HCT116 (cell line): ENCODE measurements around the gene CYB5RL. TPM values are rescaled to one million over a fixed set of nuclear protein-coding genes. Genes with fewer than 3 reads are reported as not detected.
A peak's percentile ranks its signal among the peaks of the same experiment; 100 is the strongest.

Experiments used
- ATAC-seq: fragments of 200-7000 bp; cut with Tn5 transposase; 2 replicates; pipeline ENCODE4 v1.9.1; 2020; ENCODE audit warnings: mild to moderate bottlenecking, moderate library complexity
- BruUV-seq: library from RNA; stranded (reverse); fragments of 400-500 nt; replicated peaks from 2 replicates; lab custom pipeline; 2021; lab: Mats Ljungman, UMichigan
- CTCF ChIA-PET: fragments of 300-600 bp; sonication (Branson Sonifier 250); formaldehyde crosslinking; loops from one replicate; lab custom pipeline; 2021; ENCODE audit warnings: antibody characterized with exemption; lab: Charles Lee
- POLR2A ChIA-PET: fragments of 300-600, 350-600 bp; sonication (Branson Sonifier 250); formaldehyde crosslinking; loops from one replicate; lab custom pipeline; 2021; ENCODE audit warnings: antibody characterized with exemption; lab: Charles Lee
- RAD21 ChIA-PET, 2 experiments: fragments of 300-600 bp; sonication (Branson Sonifier 250); formaldehyde crosslinking; loops; one replicate each; lab custom pipeline; 2023; ENCODE audit warnings: low total read pairs in 2 of 2; ENCODE audit not compliant: uncharacterized antibody in 2 of 2, unreplicated experiment in 2 of 2, low non-redundant PET in 1 of 2; lab: Charles Lee
- DNase-seq: peaks from one replicate; pipeline ENCODE4 v3.0.0-alpha.2; 2010; ENCODE audit warnings: low read depth, low spot score
- H2AFZ ChIP-seq: fragments of 200-600 bp; shearing (Covaris generic), sonication (generic); 2 replicates; pipeline ENCODE4 v1.6.1; 2017; ENCODE audit warnings: low read depth, mixed run types, mixed read lengths, antibody characterized with exemption, low read length; ENCODE audit not compliant: poor library complexity, severe bottlenecking
- H3K27ac ChIP-seq: 2 replicates; pipeline ENCODE4 v1.5.1; 2012; ENCODE audit warnings: low read depth, low read length
- H3K27me3 ChIP-seq: fragments of 200-600 bp; sonication (generic); 2 replicates; pipeline ENCODE4 v1.6.1; 2016; ENCODE audit warnings: mixed run types, low read length, mixed read lengths; ENCODE audit not compliant: insufficient read depth
- H3K36me3 ChIP-seq, 2 experiments: fragments of 200-500 bp in 1 of 2; fragments of 200-600 bp in 1 of 2; sonication (Bioruptor generic) in 1 of 2; sonication (generic) in 1 of 2; 2 replicates each; pipeline versions ENCODE4 v1.5.1 to v1.6.1; 2014 to 2016; ENCODE audit warnings: low read length in 2 of 2, inconsistent platforms in 1 of 2, mixed read lengths in 1 of 2, mixed run types in 1 of 2; ENCODE audit not compliant: insufficient read depth in 2 of 2, control insufficient read depth in 1 of 2
- H3K4me1 ChIP-seq, 2 experiments: fragments of 200-600 bp in 1 of 2; sonication (generic) in 1 of 2; 2 replicates each; pipeline versions ENCODE4 v1.5.1 to v1.6.1; 2012 to 2017; ENCODE audit warnings: low read length in 2 of 2, inconsistent platforms in 1 of 2, mild to moderate bottlenecking in 1 of 2, mixed read lengths in 1 of 2, mixed run types in 1 of 2, moderate library complexity in 1 of 2; ENCODE audit not compliant: insufficient read depth in 2 of 2, control insufficient read depth in 1 of 2
- H3K4me2 ChIP-seq: fragments of 200-600 bp; sonication (generic); 2 replicates; pipeline ENCODE4 v1.6.1; 2017; ENCODE audit warnings: mixed run types, low read length, mixed read lengths
- H3K4me3 ChIP-seq, 2 experiments: fragments of 200-600 bp in 1 of 2; sonication (generic) in 1 of 2; replicated peaks in 1 of 2; 2 replicates each; pipeline ENCODE4 v1.5.1; 2011 to 2016; ENCODE audit warnings: low read length in 2 of 2, control low read depth in 1 of 2, low read depth in 1 of 2, mild to moderate bottlenecking in 1 of 2, mixed read lengths in 1 of 2, mixed run types in 1 of 2
- H3K79me2 ChIP-seq: fragments of 200-600 bp; sonication (generic); 2 replicates; pipeline ENCODE4 v1.6.1; 2017; ENCODE audit warnings: mild to moderate bottlenecking, mixed run types, low read length, moderate library complexity, mixed read lengths; ENCODE audit not compliant: insufficient read depth
- H3K9ac ChIP-seq: fragments of 200-600 bp; sonication (generic); 2 replicates; pipeline ENCODE4 v1.6.1; 2016; ENCODE audit warnings: low read length, mixed read lengths
- H3K9me2 ChIP-seq: fragments of 200-600 bp; sonication (generic), shearing (Covaris generic); 2 replicates; pipeline ENCODE4 v1.6.1; 2017; ENCODE audit warnings: mixed run types, mild to moderate bottlenecking, moderate library complexity; ENCODE audit not compliant: insufficient read depth
- H3K9me3 ChIP-seq, 2 experiments: fragments of 200-500 bp in 1 of 2; fragments of 200-600 bp in 1 of 2; sonication (Bioruptor generic) in 1 of 2; sonication (generic) in 1 of 2; 2 replicates each; pipeline ENCODE4 v1.6.1; 2014 to 2017; ENCODE audit warnings: low read length in 2 of 2, mixed read lengths in 2 of 2, inconsistent platforms in 1 of 2, low read depth in 1 of 2, mild to moderate bottlenecking in 1 of 2, mixed run types in 1 of 2, moderate library complexity in 1 of 2; ENCODE audit not compliant: control insufficient read depth in 1 of 2, insufficient read depth in 1 of 2
- H4K20me1 ChIP-seq: fragments of 200-600 bp; sonication (generic), shearing (Covaris generic); 2 replicates; pipeline ENCODE4 v1.6.1; 2017; ENCODE audit warnings: mixed run types, mild to moderate bottlenecking, moderate library complexity; ENCODE audit not compliant: insufficient read depth
- CBX3 ChIP-seq: IDR thresholded peaks from 2 replicates; pipeline ENCODE4 v1.6.1; 2012; ENCODE audit warnings: low read depth
- CEBPB ChIP-seq: IDR thresholded peaks from 2 replicates; pipeline ENCODE4 v1.6.1; 2012; ENCODE audit warnings: low read depth
- EZH2 ChIP-seq: fragments of 200-600 bp; sonication (generic); IDR thresholded peaks from 2 replicates; pipeline ENCODE4 v1.6.1; 2017; ENCODE audit warnings: antibody characterized with exemption, mixed run types
- FOSL1 ChIP-seq: IDR thresholded peaks from 2 replicates; pipeline ENCODE4 v1.6.1; 2012; ENCODE audit warnings: low read depth
- JUND ChIP-seq: IDR thresholded peaks from 2 replicates; pipeline ENCODE4 v1.6.1; 2012
- POLR2A ChIP-seq: IDR thresholded peaks from 2 replicates; pipeline ENCODE4 v1.7.0; 2011; ENCODE audit warnings: borderline replicate concordance; ENCODE audit not compliant: insufficient read depth, insufficient read length; ENCODE audit errors: extremely low read depth
- POLR2AphosphoS5 ChIP-seq: IDR thresholded peaks from 2 replicates; pipeline ENCODE4 v1.6.1; 2011; ENCODE audit warnings: mild to moderate bottlenecking, low read depth, low read length, moderate library complexity
- REST ChIP-seq: IDR thresholded peaks from 2 replicates; pipeline ENCODE4 v1.6.1; 2012; ENCODE audit warnings: low read depth
- SRF ChIP-seq: IDR thresholded peaks from 2 replicates; pipeline ENCODE4 v1.6.1; 2012; ENCODE audit warnings: low read depth
- TCF7L2 ChIP-seq: IDR thresholded peaks from 2 replicates; pipeline ENCODE4 v1.7.0; 2011; ENCODE audit warnings: borderline replicate concordance, inconsistent platforms; ENCODE audit not compliant: insufficient read depth, insufficient read length; ENCODE audit errors: extremely low read depth
- YY1 ChIP-seq: IDR thresholded peaks from 2 replicates; pipeline ENCODE4 v1.6.1; 2011; ENCODE audit warnings: low read length, low read depth, moderate library complexity, mild to moderate bottlenecking; ENCODE audit not compliant: insufficient replicate concordance; ENCODE audit errors: extremely low read depth
- ZBTB33 ChIP-seq: IDR thresholded peaks from 2 replicates; pipeline ENCODE4 v1.6.1; 2011; ENCODE audit warnings: mild to moderate bottlenecking, low read length, moderate library complexity; ENCODE audit not compliant: insufficient replicate concordance; ENCODE audit errors: extremely low read depth
- intact Hi-C: fragments of 100-400 bp; cut with micrococcal nuclease; formaldehyde crosslinking; loops from 2 replicates; pipeline ENCODE4 v1.10.0; 2022
- total RNA-seq: library from RNA; stranded (reverse); gene quantifications from one replicate; pipeline ENCODE4 v1.2.1, GENCODE V29; 2021; ENCODE audit not compliant: unreplicated experiment
- TF ChIP-seq, protein P1 (sequence below), 3 experiments: fragments of 200-600 bp in 1 of 3; sonication (generic) in 1 of 3; IDR thresholded peaks in 2 of 3; conservative IDR thresholded peaks in 1 of 3; 2 replicates each; pipeline ENCODE4 v1.5.1; 2012 to 2017; ENCODE audit warnings: low read depth in 2 of 3, low read length in 2 of 3, antibody characterized with exemption in 1 of 3, borderline replicate concordance in 1 of 3, control low read depth in 1 of 3, mild to moderate bottlenecking in 1 of 3, mixed read lengths in 1 of 3, mixed run types in 1 of 3, moderate library complexity in 1 of 3; ENCODE audit not compliant: insufficient read depth in 1 of 3

CYB5RL gene
- total RNA-seq, 1 experiment from 2014 or later, result 11.7 TPM

- Histone ChIP-seq H3K9ac (no peak overlapping the region), H3K27ac (no peak overlapping the region), H4K20me1 (no peaks in the 10 kb centered on the region), H3K36me3 (no peaks in the 10 kb centered on the region), H3K4me3 (no peak overlapping the region), H2AFZ (no peak overlapping the region), H3K9me2 (no peaks in the 10 kb centered on the region), H3K79me2 (no peaks in the 10 kb centered on the region), H3K27me3 (no peaks in the 10 kb centered on the region), H3K4me2 (peak overlapping the region; percentile 46), H3K9me3 (no peaks in the 10 kb centered on the region), H3K4me1 (peaks cover 13 to 33% of the 10 kb centered on the region in 2 experiments)
- TF ChIP-seq ZBTB33 (no peak), TCF7L2 (no peak), EZH2 (no peak), POLR2A (no peak), YY1 (no peak), FOSL1 (no peak), SRF (no peak), JUND (no peak), POLR2AphosphoS5 (no peak), CBX3 (no peak), CEBPB (no peak), REST (no peak)
- TF ChIP-seq, protein P1, sequence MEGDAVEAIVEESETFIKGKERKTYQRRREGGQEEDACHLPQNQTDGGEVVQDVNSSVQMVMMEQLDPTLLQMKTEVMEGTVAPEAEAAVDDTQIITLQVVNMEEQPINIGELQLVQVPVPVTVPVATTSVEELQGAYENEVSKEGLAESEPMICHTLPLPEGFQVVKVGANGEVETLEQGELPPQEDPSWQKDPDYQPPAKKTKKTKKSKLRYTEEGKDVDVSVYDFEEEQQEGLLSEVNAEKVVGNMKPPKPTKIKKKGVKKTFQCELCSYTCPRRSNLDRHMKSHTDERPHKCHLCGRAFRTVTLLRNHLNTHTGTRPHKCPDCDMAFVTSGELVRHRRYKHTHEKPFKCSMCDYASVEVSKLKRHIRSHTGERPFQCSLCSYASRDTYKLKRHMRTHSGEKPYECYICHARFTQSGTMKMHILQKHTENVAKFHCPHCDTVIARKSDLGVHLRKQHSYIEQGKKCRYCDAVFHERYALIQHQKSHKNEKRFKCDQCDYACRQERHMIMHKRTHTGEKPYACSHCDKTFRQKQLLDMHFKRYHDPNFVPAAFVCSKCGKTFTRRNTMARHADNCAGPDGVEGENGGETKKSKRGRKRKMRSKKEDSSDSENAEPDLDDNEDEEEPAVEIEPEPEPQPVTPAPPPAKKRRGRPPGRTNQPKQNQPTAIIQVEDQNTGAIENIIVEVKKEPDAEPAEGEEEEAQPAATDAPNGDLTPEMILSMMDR (IDR thresholded peaks at IDR 0.05 in 2 of 3, conservative IDR thresholded peaks at IDR 0.05 in 1 of 3; ENCODE audit: borderline replicate concordance in 1 of 3, insufficient read depth in 1 of 3, low read depth in 2 of 3, low read length in 2 of 3), result no peak
- ATAC-seq (peak; percentile 57), DNase-seq (no peak)
- ChIA-PET RAD21 (no interaction called here), POLR2A (interaction anchor here (1.5 kb wide), 1 partner anchor 19 kb away, joined by 4 read pairs; no protein-coding TSS in a partner anchor), CTCF (no interaction called here)
- BruUV-seq, result no TSS peak
- intact Hi-C loops, result no loop called here
These were observed 36.8 kb downstream of the CYB5RL start for GRCh38 chr1:54163051-54163450.
